Fibroblast of skin of right quadriceps (primary cell): ENCODE results near the gene CRCP.

Experiments used
- DNase-seq: peaks from one replicate; pipeline ENCODE4 v3.0.0-alpha.2; 2013

Gene CRCP

GRCh38 chr7:66198469-66198868 lies 83.8 kb downstream of the CRCP start:
- no peak for DNase-seq

GRCh38 chr7:66198956-66199355 lies 84.3 kb downstream of the CRCP start:
- DNase-seq: no peak

- DNase-seq: no peak
These were observed 87.8 kb downstream of the CRCP start for GRCh38 chr7:66202441-66202840.
